CD4-positive, alpha-beta T cell (primary cell): ENCODE measurements around the gene NPIPB6. TPM values are rescaled to one million over a fixed set of nuclear protein-coding genes. Genes with fewer than 3 reads are reported as not detected.
A peak's percentile ranks its signal among the peaks of the same experiment; 100 is the strongest.

Experiments used
- ATAC-seq: fragments of 200-7000 bp; cut with Tn5 transposase; one replicate; pipeline ENCODE4 v1.10.0; 2022; ENCODE audit warnings: mild to moderate bottlenecking; ENCODE audit not compliant: poor library complexity
- CTCF ChIA-PET: fragments of 350-600 bp; sonication (Branson Sonifier 250); formaldehyde crosslinking; loops from one replicate; lab custom pipeline; 2021; ENCODE audit warnings: antibody characterized with exemption, inconsistent platforms; lab: Charles Lee
- POLR2A ChIA-PET: fragments of 350-600 bp; sonication (Branson Sonifier 250); formaldehyde crosslinking; loops from one replicate; lab custom pipeline; 2021; ENCODE audit warnings: antibody characterized with exemption, inconsistent platforms; lab: Charles Lee
- DNase-seq, 14 experiments: peaks; one replicate each; pipeline ENCODE4 v3.0.0-alpha.2; 2013 to 2020; ENCODE audit warnings: mixed read lengths in 2 of 14
- H3K27ac ChIP-seq, 2 donors: one replicate each; pipeline versions ENCODE4 v1.5.1 to v1.7.0; 2013; ENCODE audit warnings: low read length in 2 of 2, low read depth in 1 of 2, mild to moderate bottlenecking in 1 of 2
- H3K27me3 ChIP-seq, 2 experiments: 1 replicate in 1 of 2; 2 replicates in 1 of 2; pipeline versions ENCODE4 v1.6.1 to v1.7.0; 2013; ENCODE audit warnings: low read length in 2 of 2, control low read depth in 1 of 2, mild to moderate bottlenecking in 1 of 2, moderate library complexity in 1 of 2; ENCODE audit not compliant: insufficient read depth in 2 of 2, control insufficient read depth in 1 of 2
- H3K36me3 ChIP-seq: one replicate; pipeline ENCODE4 v1.6.1; 2013; ENCODE audit warnings: low read length, control low read depth; ENCODE audit not compliant: insufficient read depth
- H3K4me1 ChIP-seq: one replicate; pipeline ENCODE4 v1.6.1; 2013; ENCODE audit warnings: low read length, control low read depth; ENCODE audit not compliant: insufficient read depth
- H3K4me3 ChIP-seq: one replicate; pipeline ENCODE4 v1.5.1; 2013; ENCODE audit warnings: mild to moderate bottlenecking, low read length, moderate library complexity
- H3K9me3 ChIP-seq, 2 experiments: 1 replicate in 1 of 2; 2 replicates in 1 of 2; pipeline versions ENCODE4 v1.6.1 to v1.7.0; 2013; ENCODE audit warnings: low read length in 2 of 2, mild to moderate bottlenecking in 2 of 2, control low read depth in 1 of 2, moderate library complexity in 1 of 2; ENCODE audit not compliant: control insufficient read depth in 1 of 2, insufficient read depth in 1 of 2
- H3K27ac Mint-ChIP-seq: one replicate; pipeline ENCODE4 v1.8.0; 2020; ENCODE audit warnings: mixed read lengths
- H3K27me3 Mint-ChIP-seq: one replicate; pipeline ENCODE4 v1.8.0; 2021; ENCODE audit warnings: mixed read lengths
- H3K36me3 Mint-ChIP-seq: one replicate; pipeline ENCODE4 v1.8.0; 2021; ENCODE audit warnings: low read depth, mixed read lengths
- H3K4me1 Mint-ChIP-seq: one replicate; pipeline ENCODE4 v1.8.0; 2021; ENCODE audit warnings: low read depth, mixed read lengths
- H3K4me3 Mint-ChIP-seq: one replicate; pipeline ENCODE4 v1.8.0; 2020; ENCODE audit warnings: mild to moderate bottlenecking, mixed read lengths
- H3K9me3 Mint-ChIP-seq: one replicate; pipeline ENCODE4 v1.8.0; 2020; ENCODE audit warnings: mixed read lengths
- intact Hi-C, 2 experiments: fragments of 100-400 bp; cut with DNase I in 1 of 2; cut with micrococcal nuclease in 1 of 2; formaldehyde crosslinking; loops; one replicate each; pipeline versions ENCODE4 v1.15.1 to v1.9.0; 2023 to 2025; cut with DNase I, micrococcal nuclease
- total RNA-seq, 174 experiments: library from RNA in 2 of 174; stranded (reverse) in 2 of 174; gene quantifications; one replicate each; pipeline ENCODE4 v1.2.3 and lab custom pipeline; 2021 to 2026
- TF ChIP-seq, protein P1 (sequence below): fragments of 200-600 bp; IDR thresholded peaks from one replicate; pipeline ENCODE4 v1.8.0; 2022; ENCODE audit warnings: antibody characterized with exemption, mild to moderate bottlenecking

The NPIPB6 gene
- total RNA-seq, 2 experiments from 2014 or later = 2.3 to 2.4 TPM

DNA sequence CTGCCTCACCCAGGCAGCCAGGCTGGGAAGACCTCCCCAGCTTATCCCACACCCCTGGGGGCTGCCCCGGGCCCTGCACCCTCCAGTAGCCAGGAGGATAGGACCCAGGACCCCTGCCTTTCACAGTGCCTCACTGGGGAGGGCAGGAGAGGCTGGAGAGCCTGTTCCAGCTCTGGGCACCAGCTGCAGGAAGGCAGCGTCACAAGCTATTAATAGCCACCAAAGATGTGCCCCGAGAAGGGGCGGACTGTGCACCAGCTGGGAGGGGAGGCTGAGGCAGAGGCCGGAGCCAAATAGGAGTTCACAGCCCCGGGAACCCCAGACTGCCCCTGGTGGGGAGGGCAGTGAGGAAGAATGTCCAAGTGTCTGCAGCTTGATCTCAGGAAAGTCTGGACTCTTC is 62.2 kb downstream of the NPIPB6 start:
- Mint-ChIP-seq H3K4me3 (no peak overlapping the region), H3K9me3 (no peaks in the 10 kb centered on the region), H3K36me3 (peaks cover 51% of the 10 kb centered on the region), H3K27ac (peak overlapping the region; percentile 36), H3K4me1 (peaks cover 64% of the 10 kb centered on the region), H3K27me3 (no peaks in the 10 kb centered on the region)
- Histone ChIP-seq H3K9me3 (no peaks in the 10 kb centered on the region), H3K4me3 (no peak overlapping the region), H3K27ac (no peak overlapping the region), H3K27me3 (no peaks in the 10 kb centered on the region), H3K36me3 (no peaks in the 10 kb centered on the region), H3K4me1 (peaks cover 63% of the 10 kb centered on the region)
- DNase-seq (no peak), ATAC-seq (no peak)
- intact Hi-C loops = no loop called here
- POLR2A ChIA-PET = interaction anchor here (2.0 to 7.4 kb wide), 2 partner anchors 8 to 9 kb away, joined by 6 to 50 read pairs; partner anchors contain the start of gene SBK1
- CTCF ChIA-PET = no interaction called here
- TF ChIP-seq, protein P1, sequence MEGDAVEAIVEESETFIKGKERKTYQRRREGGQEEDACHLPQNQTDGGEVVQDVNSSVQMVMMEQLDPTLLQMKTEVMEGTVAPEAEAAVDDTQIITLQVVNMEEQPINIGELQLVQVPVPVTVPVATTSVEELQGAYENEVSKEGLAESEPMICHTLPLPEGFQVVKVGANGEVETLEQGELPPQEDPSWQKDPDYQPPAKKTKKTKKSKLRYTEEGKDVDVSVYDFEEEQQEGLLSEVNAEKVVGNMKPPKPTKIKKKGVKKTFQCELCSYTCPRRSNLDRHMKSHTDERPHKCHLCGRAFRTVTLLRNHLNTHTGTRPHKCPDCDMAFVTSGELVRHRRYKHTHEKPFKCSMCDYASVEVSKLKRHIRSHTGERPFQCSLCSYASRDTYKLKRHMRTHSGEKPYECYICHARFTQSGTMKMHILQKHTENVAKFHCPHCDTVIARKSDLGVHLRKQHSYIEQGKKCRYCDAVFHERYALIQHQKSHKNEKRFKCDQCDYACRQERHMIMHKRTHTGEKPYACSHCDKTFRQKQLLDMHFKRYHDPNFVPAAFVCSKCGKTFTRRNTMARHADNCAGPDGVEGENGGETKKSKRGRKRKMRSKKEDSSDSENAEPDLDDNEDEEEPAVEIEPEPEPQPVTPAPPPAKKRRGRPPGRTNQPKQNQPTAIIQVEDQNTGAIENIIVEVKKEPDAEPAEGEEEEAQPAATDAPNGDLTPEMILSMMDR = no peak

DNA sequence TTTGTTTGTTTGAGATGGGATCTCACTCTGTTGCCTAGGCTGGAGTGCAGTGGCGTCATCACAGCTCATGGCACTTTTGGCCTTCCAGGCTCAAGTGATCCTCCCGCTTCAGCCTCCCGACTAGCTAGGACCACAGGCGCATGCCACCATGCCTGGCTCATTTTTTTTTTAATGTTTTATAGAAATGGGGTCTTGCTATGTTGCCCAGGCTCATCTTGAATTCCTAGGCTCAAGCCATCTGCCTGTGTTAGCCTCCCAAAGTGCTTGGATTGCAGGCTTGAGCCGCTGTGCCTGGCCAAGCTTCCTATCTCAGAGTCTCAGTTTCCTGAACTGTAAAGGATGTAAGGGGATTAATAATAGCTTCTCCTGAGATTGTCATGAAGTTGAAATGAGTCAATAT is 63.0 kb downstream of the NPIPB6 start:
- POLR2A ChIA-PET = interaction anchor here (0.9 to 7.4 kb wide), 3 partner anchors 8 to 13 kb away, joined by 3 to 50 read pairs (median 6); partner anchors contain the start of gene SBK1
- intact Hi-C loops = no loop called here
- H3K9me3 Mint-ChIP-seq = no peaks in the 10 kb centered on the region
- H3K27ac Mint-ChIP-seq = peak overlapping the region; percentile 52
- H3K4me3 ChIP-seq = no peak overlapping the region
- H3K27me3 ChIP-seq = no peaks in the 10 kb centered on the region
- H3K4me1 ChIP-seq = peaks cover 69% of the 10 kb centered on the region
- H3K27me3 Mint-ChIP-seq = no peaks in the 10 kb centered on the region
- peaks cover 61% of the 10 kb centered on the region for H3K4me1 Mint-ChIP-seq
- TF ChIP-seq, protein P1 = no peak
- H3K9me3 ChIP-seq = no peaks in the 10 kb centered on the region
- no peak overlapping the region for H3K27ac ChIP-seq
- no peak for ATAC-seq
- H3K36me3 ChIP-seq = no peaks in the 10 kb centered on the region
- no peak for DNase-seq
- H3K36me3 Mint-ChIP-seq = peaks cover 47% of the 10 kb centered on the region
- no peak overlapping the region for H3K4me3 Mint-ChIP-seq
- CTCF ChIA-PET = interaction anchor here (0.8 to 1.2 kb wide), 2 partner anchors 17 to 23 kb away, joined by 3 read pairs; no protein-coding TSS in a partner anchor

DNA sequence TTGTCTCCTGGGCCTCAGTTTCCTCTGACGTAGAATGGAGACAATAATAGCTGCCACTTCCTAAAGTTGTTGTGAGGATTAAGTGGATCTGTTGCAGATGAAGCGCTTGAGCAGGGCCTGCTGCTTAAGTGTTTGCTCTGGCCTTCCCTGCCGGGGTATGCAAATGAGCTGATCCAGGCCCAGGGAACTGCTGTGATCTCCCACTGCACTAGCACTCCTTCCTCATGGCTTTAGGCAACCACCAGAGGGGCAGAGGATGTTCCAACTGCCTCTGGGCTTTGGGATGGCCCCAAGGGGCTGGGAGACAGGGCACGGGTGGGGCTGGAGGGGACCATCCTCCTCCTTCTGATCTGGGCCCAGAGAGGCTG is 64.8 kb downstream of the NPIPB6 start:
- ATAC-seq = no peak
- Histone ChIP-seq H3K4me3 (no peak overlapping the region), H3K4me1 (peaks cover 87% of the 10 kb centered on the region), H3K9me3 (no peaks in the 10 kb centered on the region), H3K27ac (no peak overlapping the region), H3K36me3 (no peaks in the 10 kb centered on the region), H3K27me3 (no peaks in the 10 kb centered on the region)
- peak overlapping the region; percentile 85 for H3K4me3 Mint-ChIP-seq
- H3K27me3 Mint-ChIP-seq = no peaks in the 10 kb centered on the region
- no peaks in the 10 kb centered on the region for H3K9me3 Mint-ChIP-seq
- peaks cover 35% of the 10 kb centered on the region for H3K36me3 Mint-ChIP-seq
- ChIA-PET POLR2A (interaction anchor here (7.4 kb wide), 1 partner anchor 11 kb away, joined by 50 read pairs; no protein-coding TSS in a partner anchor), CTCF (interaction anchor here (2.2 kb wide), 1 partner anchor 21 kb away, joined by 7 read pairs; no protein-coding TSS in a partner anchor)
- peak overlapping the region; percentile 78 for H3K27ac Mint-ChIP-seq
- H3K4me1 Mint-ChIP-seq = peaks cover 69% of the 10 kb centered on the region
- intact Hi-C loops = no loop called here
- DNase-seq = no peak
- TF ChIP-seq, protein P1 = no peak
